ENCODE data around the gene LSR.

LSR gene

GRCh38 chr19:35256566-35256965 lies 7.8 kb downstream of the LSR start:
- no peak for DNase-seq
- H3K36me3 ChIP-seq (ENCODE audit: control insufficient read depth in 4 of 4, insufficient read depth in 4 of 4, low read length in 3 of 4): peaks cover 0 to 12% (median 0%) of the 10 kb centered on the region in 4 experiments
- no peaks in the 10 kb centered on the region for H3K27me3 ChIP-seq (replicated peaks in 2 of 5; ENCODE audit: control insufficient read depth in 4 of 5, insufficient read depth in 5 of 5, low read length in 4 of 5)
- WGBS (ENCODE audit: insufficient coverage): 75% methylated on average over 1 of the region's 2 CpGs
- ChIA-PET CTCF (interaction anchor here (1.2 to 3.0 kb wide), 4 partner anchors 9 to 107 kb away, joined by 3 to 8 read pairs (median 4); no protein-coding TSS in a partner anchor), POLR2A (no interaction called here)
- no peak overlapping the region for H3K27ac ChIP-seq (ENCODE audit: insufficient read depth in 1 of 2, low read depth in 1 of 2, low read length in 2 of 2, poor library complexity in 1 of 2, severe bottlenecking in 2 of 2)
- no peaks in the 10 kb centered on the region for H3K9me3 ChIP-seq (ENCODE audit: control extremely low read depth in 1 of 5, control insufficient read depth in 4 of 5, insufficient read depth in 2 of 5, low read depth in 1 of 5, low read length in 4 of 5)
- peaks cover 0 to 11% (median 8%) of the 10 kb centered on the region in 4 experiments for H3K4me1 ChIP-seq (ENCODE audit: control extremely low read depth in 1 of 4, control insufficient read depth in 4 of 4, insufficient read depth in 4 of 4, low read length in 3 of 4)
- no peak overlapping the region for H3K4me3 ChIP-seq (ENCODE audit: control insufficient read depth in 1 of 7, extremely low read depth in 1 of 7, insufficient read depth in 4 of 7, low read depth in 2 of 7, low read length in 6 of 7)

- no peaks in the 10 kb centered on the region for H3K9me3 ChIP-seq (ENCODE audit: control extremely low read depth in 1 of 5, control insufficient read depth in 4 of 5, insufficient read depth in 2 of 5, low read depth in 1 of 5, low read length in 4 of 5)
- ChIA-PET CTCF (interaction anchor here (1.1 to 3.0 kb wide), 5 partner anchors 8 to 108 kb away, joined by 3 to 8 read pairs (median 3); partner anchors contain the start of gene USF2), POLR2A (no interaction called here)
- no peak for DNase-seq
- no peak overlapping the region for H3K27ac ChIP-seq (ENCODE audit: insufficient read depth in 1 of 2, low read depth in 1 of 2, low read length in 2 of 2, poor library complexity in 1 of 2, severe bottlenecking in 2 of 2)
- H3K36me3 ChIP-seq (ENCODE audit: control insufficient read depth in 4 of 4, insufficient read depth in 4 of 4, low read length in 3 of 4): peaks cover 0 to 12% (median 0%) of the 10 kb centered on the region in 4 experiments
- H3K27me3 ChIP-seq (replicated peaks in 2 of 5; ENCODE audit: control insufficient read depth in 4 of 5, insufficient read depth in 5 of 5, low read length in 4 of 5): no peaks in the 10 kb centered on the region
- WGBS (ENCODE audit: insufficient coverage): 93% methylated on average over 9 of the region's 9 CpGs
- H3K4me1 ChIP-seq (ENCODE audit: control extremely low read depth in 1 of 4, control insufficient read depth in 4 of 4, insufficient read depth in 4 of 4, low read length in 3 of 4): peaks cover 0 to 14% (median 11%) of the 10 kb centered on the region in 4 experiments
- no peak overlapping the region for H3K4me3 ChIP-seq (ENCODE audit: control insufficient read depth in 1 of 7, extremely low read depth in 1 of 7, insufficient read depth in 4 of 7, low read depth in 2 of 7, low read length in 6 of 7)
These were observed 8.3 kb downstream of the LSR start for GRCh38 chr19:35257113-35257461.

- Histone ChIP-seq H3K36me3 (ENCODE audit: control insufficient read depth in 4 of 4, insufficient read depth in 4 of 4, low read length in 3 of 4) (peaks cover 0 to 5% (median 1%) of the 10 kb centered on the region in 4 experiments), H3K27me3 (replicated peaks in 2 of 5; ENCODE audit: control insufficient read depth in 4 of 5, insufficient read depth in 5 of 5, low read length in 4 of 5) (no peaks in the 10 kb centered on the region), H3K27ac (ENCODE audit: insufficient read depth in 1 of 2, low read depth in 1 of 2, low read length in 2 of 2, poor library complexity in 1 of 2, severe bottlenecking in 2 of 2) (no peak overlapping the region), H3K4me3 (ENCODE audit: control insufficient read depth in 1 of 7, extremely low read depth in 1 of 7, insufficient read depth in 4 of 7, low read depth in 2 of 7, low read length in 6 of 7) (no peak overlapping the region), H3K9me3 (ENCODE audit: control extremely low read depth in 1 of 5, control insufficient read depth in 4 of 5, insufficient read depth in 2 of 5, low read depth in 1 of 5, low read length in 4 of 5) (no peaks in the 10 kb centered on the region), H3K4me1 (ENCODE audit: control extremely low read depth in 1 of 4, control insufficient read depth in 4 of 4, insufficient read depth in 4 of 4, low read length in 3 of 4) (peaks cover 16 to 38% (median 28%) of the 10 kb centered on the region in 4 experiments)
- no peak for DNase-seq
- ChIA-PET CTCF (interaction anchor here (1.2 to 2.8 kb wide), 2 partner anchors 10 to 124 kb away, joined by 3 to 8 read pairs; no protein-coding TSS in a partner anchor), POLR2A (no interaction called here)
- WGBS (ENCODE audit: insufficient coverage): 95% methylated on average over 10 of the region's 10 CpGs
These were observed 12.0 kb downstream of the LSR start for GRCh38 chr19:35260694-35261304.

GRCh38 chr19:35261356-35262100 lies 12.7 kb downstream of the LSR start:
- Histone ChIP-seq H3K9me3 (ENCODE audit: control extremely low read depth in 1 of 5, control insufficient read depth in 4 of 5, insufficient read depth in 2 of 5, low read depth in 1 of 5, low read length in 4 of 5) (no peaks in the 10 kb centered on the region), H3K4me3 (ENCODE audit: control insufficient read depth in 1 of 7, extremely low read depth in 1 of 7, insufficient read depth in 4 of 7, low read depth in 2 of 7, low read length in 6 of 7) (no peak overlapping the region), H3K27me3 (replicated peaks in 2 of 5; ENCODE audit: control insufficient read depth in 4 of 5, insufficient read depth in 5 of 5, low read length in 4 of 5) (no peaks in the 10 kb centered on the region), H3K27ac (ENCODE audit: insufficient read depth in 1 of 2, low read depth in 1 of 2, low read length in 2 of 2, poor library complexity in 1 of 2, severe bottlenecking in 2 of 2) (no peak overlapping the region), H3K4me1 (ENCODE audit: control extremely low read depth in 1 of 4, control insufficient read depth in 4 of 4, insufficient read depth in 4 of 4, low read length in 3 of 4) (peaks cover 16 to 45% (median 33%) of the 10 kb centered on the region in 4 experiments), H3K36me3 (ENCODE audit: control insufficient read depth in 4 of 4, insufficient read depth in 4 of 4, low read length in 3 of 4) (peaks cover 0 to 5% (median 4%) of the 10 kb centered on the region in 4 experiments)
- WGBS (ENCODE audit: insufficient coverage): 97% methylated on average over 9 of the region's 12 CpGs
- ChIA-PET CTCF (interaction anchor here (1.2 to 2.8 kb wide), 2 partner anchors 11 to 124 kb away, joined by 3 to 8 read pairs; no protein-coding TSS in a partner anchor), POLR2A (no interaction called here)
- DNase-seq: no peak

GRCh38 chr19:35262101-35262761 lies 13.4 kb downstream of the LSR start:
- ChIA-PET POLR2A (no interaction called here), CTCF (interaction anchor here (1.2 to 2.8 kb wide), 2 partner anchors 12 to 125 kb away, joined by 3 to 8 read pairs; no protein-coding TSS in a partner anchor)
- Histone ChIP-seq H3K4me3 (ENCODE audit: control insufficient read depth in 1 of 7, extremely low read depth in 1 of 7, insufficient read depth in 4 of 7, low read depth in 2 of 7, low read length in 6 of 7) (no peak overlapping the region), H3K27me3 (replicated peaks in 2 of 5; ENCODE audit: control insufficient read depth in 4 of 5, insufficient read depth in 5 of 5, low read length in 4 of 5) (no peaks in the 10 kb centered on the region), H3K36me3 (ENCODE audit: control insufficient read depth in 4 of 4, insufficient read depth in 4 of 4, low read length in 3 of 4) (peaks cover 0 to 7% (median 4%) of the 10 kb centered on the region in 4 experiments), H3K4me1 (ENCODE audit: control extremely low read depth in 1 of 4, control insufficient read depth in 4 of 4, insufficient read depth in 4 of 4, low read length in 3 of 4) (peaks cover 16 to 52% (median 38%) of the 10 kb centered on the region in 4 experiments), H3K27ac (ENCODE audit: insufficient read depth in 1 of 2, low read depth in 1 of 2, low read length in 2 of 2, poor library complexity in 1 of 2, severe bottlenecking in 2 of 2) (no peak overlapping the region), H3K9me3 (ENCODE audit: control extremely low read depth in 1 of 5, control insufficient read depth in 4 of 5, insufficient read depth in 2 of 5, low read depth in 1 of 5, low read length in 4 of 5) (no peaks in the 10 kb centered on the region)
- WGBS (ENCODE audit: insufficient coverage): 78% methylated on average over 15 of the region's 17 CpGs
- no peak for DNase-seq

GRCh38 chr19:35264268-35265125 lies 15.7 kb downstream of the LSR start:
- CTCF ChIA-PET: interaction anchor here (0.9 to 2.3 kb wide), 13 partner anchors 8 to 122 kb away, joined by 3 to 10 read pairs (median 4); no protein-coding TSS in a partner anchor
- WGBS (ENCODE audit: insufficient coverage): 82% methylated on average over 5 of the region's 7 CpGs
- no peaks in the 10 kb centered on the region for H3K9me3 ChIP-seq (ENCODE audit: control extremely low read depth in 1 of 5, control insufficient read depth in 4 of 5, insufficient read depth in 2 of 5, low read depth in 1 of 5, low read length in 4 of 5)
- DNase-seq: no peak
- H3K27ac ChIP-seq (ENCODE audit: insufficient read depth in 1 of 2, low read depth in 1 of 2, low read length in 2 of 2, poor library complexity in 1 of 2, severe bottlenecking in 2 of 2): peak overlapping the region in 1 of 2 experiments; percentile 32
- H3K27me3 ChIP-seq (replicated peaks in 2 of 5; ENCODE audit: control insufficient read depth in 4 of 5, insufficient read depth in 5 of 5, low read length in 4 of 5): no peaks in the 10 kb centered on the region
- H3K36me3 ChIP-seq (ENCODE audit: control insufficient read depth in 4 of 4, insufficient read depth in 4 of 4, low read length in 3 of 4): peaks cover 0 to 7% (median 4%) of the 10 kb centered on the region in 4 experiments
- H3K4me3 ChIP-seq (ENCODE audit: control insufficient read depth in 1 of 7, extremely low read depth in 1 of 7, insufficient read depth in 4 of 7, low read depth in 2 of 7, low read length in 6 of 7): no peak overlapping the region
- peaks cover 16 to 51% (median 34%) of the 10 kb centered on the region in 4 experiments for H3K4me1 ChIP-seq (ENCODE audit: control extremely low read depth in 1 of 4, control insufficient read depth in 4 of 4, insufficient read depth in 4 of 4, low read length in 3 of 4)
- POLR2A ChIA-PET: interaction anchor here (0.6 to 1.0 kb wide), 3 partner anchors 9 to 111 kb away, joined by 3 to 5 read pairs (median 3); no protein-coding TSS in a partner anchor
